ENCODE data around the gene LAMA3.

DNA sequence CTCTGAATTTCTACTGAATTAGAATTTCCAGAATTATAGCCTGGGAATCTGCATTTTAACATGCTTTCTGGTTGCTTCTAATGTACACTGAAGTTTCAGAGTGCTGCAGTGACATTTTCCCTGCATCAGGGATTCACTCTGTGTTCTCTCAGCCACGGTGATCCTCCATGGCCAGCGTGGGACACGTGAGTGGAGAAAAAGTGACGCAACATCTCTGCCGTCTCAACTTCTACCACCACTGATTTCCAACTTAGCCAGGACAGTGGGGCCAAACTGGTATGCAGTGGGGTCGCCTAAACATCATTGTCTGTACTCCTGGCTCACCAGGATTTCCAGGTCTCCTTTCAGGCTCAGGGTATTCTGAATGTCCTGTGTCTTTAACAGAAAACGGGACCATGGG is 44.6 kb downstream of the LAMA3 start:
- TF ChIP-seq, protein P1, sequence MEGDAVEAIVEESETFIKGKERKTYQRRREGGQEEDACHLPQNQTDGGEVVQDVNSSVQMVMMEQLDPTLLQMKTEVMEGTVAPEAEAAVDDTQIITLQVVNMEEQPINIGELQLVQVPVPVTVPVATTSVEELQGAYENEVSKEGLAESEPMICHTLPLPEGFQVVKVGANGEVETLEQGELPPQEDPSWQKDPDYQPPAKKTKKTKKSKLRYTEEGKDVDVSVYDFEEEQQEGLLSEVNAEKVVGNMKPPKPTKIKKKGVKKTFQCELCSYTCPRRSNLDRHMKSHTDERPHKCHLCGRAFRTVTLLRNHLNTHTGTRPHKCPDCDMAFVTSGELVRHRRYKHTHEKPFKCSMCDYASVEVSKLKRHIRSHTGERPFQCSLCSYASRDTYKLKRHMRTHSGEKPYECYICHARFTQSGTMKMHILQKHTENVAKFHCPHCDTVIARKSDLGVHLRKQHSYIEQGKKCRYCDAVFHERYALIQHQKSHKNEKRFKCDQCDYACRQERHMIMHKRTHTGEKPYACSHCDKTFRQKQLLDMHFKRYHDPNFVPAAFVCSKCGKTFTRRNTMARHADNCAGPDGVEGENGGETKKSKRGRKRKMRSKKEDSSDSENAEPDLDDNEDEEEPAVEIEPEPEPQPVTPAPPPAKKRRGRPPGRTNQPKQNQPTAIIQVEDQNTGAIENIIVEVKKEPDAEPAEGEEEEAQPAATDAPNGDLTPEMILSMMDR (IDR thresholded peaks at IDR 0.05), result no peak
- TF ChIP-seq POLR2A (IDR thresholded peaks at IDR 0.05) (no peak), EP300 (IDR thresholded peaks at IDR 0.05) (no peak)

Measured in tibial nerve (tissue), 4 donors.